GM12878 (cell line): Measurements from ENCODE around the gene TMIGD2. TPM values are rescaled to one million over a fixed set of nuclear protein-coding genes. Genes with fewer than 3 reads are reported as not detected.

Experiments
- ATAC-seq: fragments of 200-7000 bp; cut with Tn5 transposase; 3 replicates; pipeline ENCODE4 v1.9.1; 2020; ENCODE audit warnings: mild to moderate bottlenecking, moderate library complexity
- BruUV-seq: library from RNA; stranded (reverse); fragments of 400-500 nt; replicated peaks from 2 replicates; lab custom pipeline; 2021; lab: Mats Ljungman, UMichigan
- CTCF ChIA-PET: fragments of 300-600 bp; sonication (Branson Sonifier 250); formaldehyde crosslinking; extraction: SDS; loops from one replicate; lab custom pipeline; 2021; ENCODE audit warnings: inconsistent platforms; lab: Yijun Ruan, JAX
- POLR2A ChIA-PET: fragments of 350-600 bp; formaldehyde crosslinking; extraction: SDS; loops from one replicate; lab custom pipeline; 2021; ENCODE audit warnings: inconsistent platforms; lab: Charles Lee
- RAD21 ChIA-PET: fragments of 300-600 bp; sonication (Branson Sonifier 250); formaldehyde crosslinking; loops from one replicate; lab custom pipeline; 2023; ENCODE audit warnings: antibody characterized with exemption; ENCODE audit not compliant: unreplicated experiment; lab: Charles Lee
- SMC1A ChIA-PET: fragments of 300-600 bp; sonication (Branson Sonifier 250); formaldehyde crosslinking; loops from one replicate; lab custom pipeline; 2023; ENCODE audit not compliant: unreplicated experiment, uncharacterized antibody; lab: Charles Lee
- DNase-seq: peaks from one replicate; pipeline ENCODE4 v3.0.0-alpha.2; 2011; ENCODE audit warnings: low read depth, low spot score
- FAIRE-seq: peaks from 3 replicates; lab custom pipeline; 2011; peaks lifted over from hg19 to GRCh38; lab: Jason Lieb, UNC
- H2AFZ ChIP-seq: 2 replicates; pipeline ENCODE4 v1.6.0; 2011; ENCODE audit warnings: low read depth, low read length, control low read depth; ENCODE audit not compliant: control insufficient read depth
- H3K27ac ChIP-seq: 2 replicates; pipeline ENCODE4 v1.5.1; 2011; ENCODE audit warnings: control low read depth; ENCODE audit not compliant: control insufficient read depth, insufficient read depth
- H3K27me3 ChIP-seq, 2 experiments: replicated peaks in 1 of 2; 2 replicates each; pipeline versions ENCODE4 v1.6.0 to v1.6.1; 2011; ENCODE audit warnings: low read length in 1 of 2; ENCODE audit not compliant: control insufficient read depth in 2 of 2, insufficient read depth in 2 of 2
- H3K36me3 ChIP-seq, 2 experiments: 2 replicates each; pipeline ENCODE4 v1.5.1; 2011; ENCODE audit warnings: low read length in 1 of 2; ENCODE audit not compliant: control insufficient read depth in 2 of 2, insufficient read depth in 2 of 2
- H3K4me1 ChIP-seq: 2 replicates; pipeline ENCODE4 v1.6.1; 2011; ENCODE audit warnings: mild to moderate bottlenecking, low read length, moderate library complexity, mixed read lengths; ENCODE audit not compliant: control insufficient read depth, insufficient read depth
- H3K4me2 ChIP-seq: 2 replicates; pipeline ENCODE4 v1.6.0; 2011; ENCODE audit warnings: control low read depth; ENCODE audit not compliant: control insufficient read depth, insufficient read depth
- H3K4me3 ChIP-seq: fragments of 200-600 bp; sonication (generic); 2 replicates; pipeline ENCODE4 v1.5.1; 2016
- H3K79me2 ChIP-seq: 2 replicates; pipeline ENCODE4 v1.6.0; 2011; ENCODE audit warnings: low read length; ENCODE audit not compliant: control insufficient read depth, insufficient read depth
- H3K9ac ChIP-seq: 2 replicates; pipeline ENCODE4 v1.8.0; 2011; ENCODE audit warnings: low read length, control low read depth, mixed read lengths; ENCODE audit not compliant: control insufficient read depth, insufficient read depth
- H3K9me3 ChIP-seq: replicated peaks from 3 replicates; pipeline ENCODE4 v1.5.1; 2011; ENCODE audit warnings: mild to moderate bottlenecking, low read length; ENCODE audit not compliant: control insufficient read depth, insufficient read depth
- H4K20me1 ChIP-seq: 2 replicates; pipeline ENCODE4 v1.6.0; 2011; ENCODE audit not compliant: control insufficient read depth, insufficient read depth
- JUND ChIP-seq: IDR thresholded peaks from 2 replicates; pipeline ENCODE4 v1.6.1; 2012; ENCODE audit warnings: low read depth, mild to moderate bottlenecking, low read length, improper control_type of control experiment, moderate library complexity
- NFXL1 ChIP-seq: fragments of 450-650 bp; IDR thresholded peaks from 2 replicates; pipeline ENCODE4 v1.6.1; 2017; ENCODE audit warnings: antibody characterized with exemption, mild to moderate bottlenecking, borderline replicate concordance
- NRF1 ChIP-seq: conservative IDR thresholded peaks from 2 replicates; pipeline ENCODE4 v1.6.1; 2011; ENCODE audit warnings: mild to moderate bottlenecking, low read depth, low read length, improper control_type of control experiment
- SRF ChIP-seq, 2 experiments: IDR thresholded peaks; 2 replicates each; pipeline ENCODE4 v1.6.1; 2011; ENCODE audit warnings: low read depth in 2 of 2, low read length in 2 of 2, mild to moderate bottlenecking in 1 of 2, moderate library complexity in 1 of 2
- WGBS: methylation state at CpG from one replicate; pipeline ENCODE4 v1.1.6; 2016; ENCODE audit warnings: low lambda C conversion rate; ENCODE audit not compliant: insufficient replicate concordance, insufficient coverage; ENCODE audit errors: missing lambda C conversion rate; 5-methylcytosine and 5-hydroxymethylcytosine counted together
- in situ Hi-C: fragments of 300-500 bp; cut with MboI; formaldehyde crosslinking; loops from 9 replicates; pipeline ENCODE4 v1.14.3; 2018; ENCODE audit warnings: mixed read lengths
- intact Hi-C: fragments of 100-400 bp; cut with micrococcal nuclease; formaldehyde crosslinking; loops from one replicate; pipeline ENCODE4 v1.14.2; 2022; ENCODE audit not compliant: unreplicated experiment
- polyA plus RNA-seq, 11 experiments: library from polyadenylated mRNA; depleted of rRNA in 4 of 11; unstranded in 6 of 11; stranded (reverse) in 5 of 11; fragments of >200 nt; fragmentation: Nextera tagmentation in 4 of 11; fragmentation: Illumina TruSeq in 1 of 11; extraction: Ambion mirVana in 4 of 11; extraction: Trizol in 1 of 11; gene quantifications; 1 replicate in 1 of 11; 2 replicates in 10 of 11; pipeline versions ENCODE4 v1.2.1 to v1.2.3, GENCODE V29; 2011 to 2016; ENCODE audit warnings: inconsistent platforms in 2 of 11, missing spikeins in 2 of 11, low read depth in 1 of 11
- total RNA-seq, 4 experiments: library from RNA; depleted of rRNA in 3 of 4; stranded (reverse); fragments of >200 nt in 3 of 4; fragmentation: Illumina TruSeq in 1 of 4; extraction: Trizol in 1 of 4; gene quantifications; 2 replicates each; pipeline versions ENCODE4 v1.2.1 to v1.2.3, GENCODE V29; 2013 to 2021
- TF ChIP-seq, protein P1 (sequence below): fragments of 450-650 bp; IDR thresholded peaks from 2 replicates; pipeline ENCODE4 v1.6.1; 2017; ENCODE audit warnings: low read depth, mild to moderate bottlenecking, moderate library complexity

The TMIGD2 gene
- total and polyA plus RNA-seq, 10 of the 15 experiments (the other 5 are each of a cell fraction or from before 2014, with no cell fraction given), result 0.09 to 0.40 (median 0.14) TPM; not detected in 5

DNA sequence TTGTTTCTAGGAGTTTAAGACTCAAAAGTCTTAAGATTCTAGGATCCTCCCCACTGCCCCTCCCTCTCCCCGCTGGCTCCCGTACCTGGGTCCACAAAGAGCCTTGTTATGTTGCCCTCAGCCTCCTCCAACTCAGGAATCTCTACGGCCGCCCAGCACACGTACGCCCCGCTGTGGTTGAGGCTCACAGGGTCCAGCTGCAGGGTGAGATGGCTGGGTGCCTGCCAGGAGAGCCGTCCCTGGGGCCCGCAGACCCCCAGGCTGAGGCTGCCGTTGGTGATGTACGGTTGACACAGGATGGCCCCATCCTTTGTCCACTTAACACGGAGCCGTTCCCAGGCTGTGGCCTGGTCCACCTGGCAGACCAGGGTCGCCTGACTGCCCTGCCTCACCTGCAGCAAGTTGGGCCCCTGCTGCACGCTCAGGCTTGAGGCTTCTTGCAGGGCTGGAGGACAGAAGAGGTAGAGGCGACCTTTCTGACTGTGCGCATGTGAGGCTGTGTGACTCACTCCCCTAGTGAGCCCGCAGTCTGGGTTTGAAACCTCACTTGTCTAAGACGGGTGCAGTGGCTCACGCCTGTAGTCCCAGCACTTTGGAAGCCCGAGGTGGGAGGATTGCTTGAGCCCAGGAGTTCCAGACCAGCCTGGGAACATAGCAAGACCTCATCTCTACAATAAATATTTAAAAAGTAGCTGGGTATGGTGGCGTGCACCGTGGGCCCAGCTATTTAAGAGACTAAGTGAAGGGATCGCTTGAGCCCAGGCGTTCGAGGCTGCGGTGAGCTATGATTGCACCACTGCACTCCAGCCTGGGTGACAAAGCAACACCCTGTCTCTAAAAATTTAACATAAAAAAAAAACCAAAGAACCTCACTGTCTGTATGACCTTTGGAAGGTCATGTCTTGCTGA, 4.0 kb downstream of the TMIGD2 start:
- in situ Hi-C loops, result no loop called here
- TF ChIP-seq JUND (no peak), SRF (IDR thresholded peaks at IDR 0.05; ENCODE audit: low read depth in 2 of 2, low read length in 2 of 2) (no peak), NRF1 (no peak), NFXL1 (no peak)
- TF ChIP-seq, protein P1, sequence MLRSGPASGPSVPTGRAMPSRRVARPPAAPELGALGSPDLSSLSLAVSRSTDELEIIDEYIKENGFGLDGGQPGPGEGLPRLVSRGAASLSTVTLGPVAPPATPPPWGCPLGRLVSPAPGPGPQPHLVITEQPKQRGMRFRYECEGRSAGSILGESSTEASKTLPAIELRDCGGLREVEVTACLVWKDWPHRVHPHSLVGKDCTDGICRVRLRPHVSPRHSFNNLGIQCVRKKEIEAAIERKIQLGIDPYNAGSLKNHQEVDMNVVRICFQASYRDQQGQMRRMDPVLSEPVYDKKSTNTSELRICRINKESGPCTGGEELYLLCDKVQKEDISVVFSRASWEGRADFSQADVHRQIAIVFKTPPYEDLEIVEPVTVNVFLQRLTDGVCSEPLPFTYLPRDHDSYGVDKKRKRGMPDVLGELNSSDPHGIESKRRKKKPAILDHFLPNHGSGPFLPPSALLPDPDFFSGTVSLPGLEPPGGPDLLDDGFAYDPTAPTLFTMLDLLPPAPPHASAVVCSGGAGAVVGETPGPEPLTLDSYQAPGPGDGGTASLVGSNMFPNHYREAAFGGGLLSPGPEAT, result no peak
- RAD21 ChIA-PET, result no interaction called here
- BruUV-seq, result no TSS peak
- Histone ChIP-seq H3K9ac (no peak overlapping the region), H4K20me1 (no peaks in the 10 kb centered on the region), H3K9me3 (no peaks in the 10 kb centered on the region), H3K27me3 (no peaks in the 10 kb centered on the region), H3K4me1 (no peaks in the 10 kb centered on the region), H3K4me2 (no peak overlapping the region), H3K79me2 (no peaks in the 10 kb centered on the region), H2AFZ (no peak overlapping the region), H3K4me3 (no peak overlapping the region), H3K27ac (no peak overlapping the region), H3K36me3 (no peaks in the 10 kb centered on the region)
- CTCF ChIA-PET, result no interaction called here
- no peak for DNase-seq
- no peak for FAIRE-seq
- intact Hi-C loops, result no loop called here
- ATAC-seq, result no peak
- 60% methylated on average over 27 of the region's 27 CpGs for WGBS
- POLR2A ChIA-PET, result no interaction called here
- SMC1A ChIA-PET, result no interaction called here
